HepG2 (cell line): ENCODE data around the gene ZBTB1. TPM values are rescaled to one million over a fixed set of nuclear protein-coding genes. Genes with fewer than 3 reads are reported as not detected.

ENCODE experiments used
- HINFP ChIP-seq: sonication (generic); formaldehyde crosslinking; IDR thresholded peaks from 2 replicates; pipeline ENCODE4 v1.4.0; 2020; ENCODE audit warnings: low read depth, mild to moderate bottlenecking, missing genetic modification reagents
- HMGXB4 ChIP-seq, 2 experiments: sonication (generic) in 1 of 2; formaldehyde crosslinking in 1 of 2; IDR thresholded peaks; 2 replicates each; pipeline versions ENCODE4 v1.4.0 to v1.6.1; 2018 to 2020; ENCODE audit warnings: missing genetic modification reagents in 2 of 2, borderline replicate concordance in 1 of 2, low read depth in 1 of 2, mild to moderate bottlenecking in 1 of 2, missing biosample characterization in 1 of 2
- HNF1B ChIP-seq: sonication (generic); formaldehyde crosslinking; IDR thresholded peaks from 2 replicates; pipeline ENCODE4 v1.5.1; 2020; ENCODE audit warnings: mild to moderate bottlenecking, moderate library complexity, missing genetic modification reagents
- HNRNPLL ChIP-seq: fragments of 200-400 bp; formaldehyde crosslinking; IDR thresholded peaks from 2 replicates; pipeline ENCODE4 v1.6.1; 2017; ENCODE audit warnings: mild to moderate bottlenecking, low read depth, low read length; ENCODE audit not compliant: poor library complexity, severe bottlenecking
- MTA3 ChIP-seq: sonication (generic); formaldehyde crosslinking; IDR thresholded peaks from 2 replicates; pipeline ENCODE4 v1.4.0; 2020; ENCODE audit warnings: missing genetic modification reagents
- NFE2 ChIP-seq: sonication (generic); formaldehyde crosslinking; IDR thresholded peaks from 2 replicates; pipeline ENCODE4 v1.4.0; 2020; ENCODE audit warnings: missing genetic modification reagents
- NFYB ChIP-seq: sonication (generic); formaldehyde crosslinking; IDR thresholded peaks from 2 replicates; pipeline ENCODE4 v1.4.0; 2020; ENCODE audit warnings: missing genetic modification reagents
- NR2F2 ChIP-seq: IDR thresholded peaks from 2 replicates; pipeline ENCODE4 v1.6.1; 2012; ENCODE audit warnings: low read depth, inconsistent platforms, borderline replicate concordance
- RORA ChIP-seq: sonication (generic); formaldehyde crosslinking; IDR thresholded peaks from 2 replicates; pipeline ENCODE4 v1.5.0; 2020; ENCODE audit warnings: mild to moderate bottlenecking, missing genetic modification reagents, moderate library complexity
- SP5 ChIP-seq: IDR thresholded peaks from 2 replicates; pipeline ENCODE4 v1.6.1; 2016; ENCODE audit warnings: low read depth, borderline replicate concordance
- SRSF4 ChIP-seq: fragments of 200-400 bp; formaldehyde crosslinking; IDR thresholded peaks from one replicate; pipeline ENCODE4 v1.6.1; 2018; ENCODE audit warnings: mild to moderate bottlenecking, low read depth, low read length, moderate library complexity; ENCODE audit not compliant: poor library complexity, severe bottlenecking
- TRIM22 ChIP-seq: fragments of 450-650 bp; IDR thresholded peaks from 2 replicates; pipeline ENCODE4 v1.6.1; 2017
- ZEB1 ChIP-seq: IDR thresholded peaks from 2 replicates; pipeline ENCODE4 v1.6.1; 2012; ENCODE audit warnings: mild to moderate bottlenecking, low read depth, inconsistent platforms; ENCODE audit not compliant: insufficient replicate concordance
- ZMAT5 ChIP-seq: sonication (generic); formaldehyde crosslinking; IDR thresholded peaks from 2 replicates; pipeline ENCODE4 v1.5.0; 2020; ENCODE audit warnings: mild to moderate bottlenecking, low read depth, missing genetic modification reagents, borderline replicate concordance
- ZNF121 ChIP-seq: sonication (generic); formaldehyde crosslinking; IDR thresholded peaks from 2 replicates; pipeline ENCODE4 v1.5.0; 2020; ENCODE audit warnings: mild to moderate bottlenecking, missing genetic modification reagents
- ZNF441 ChIP-seq: sonication (generic); formaldehyde crosslinking; IDR thresholded peaks from 2 replicates; pipeline ENCODE4 v1.7.0; 2021; ENCODE audit warnings: missing genetic modification reagents, borderline replicate concordance
- ZNF768 ChIP-seq: sonication (generic); formaldehyde crosslinking; IDR thresholded peaks from 2 replicates; pipeline ENCODE4 v1.4.0; 2020; ENCODE audit warnings: missing genetic modification reagents
- polyA plus RNA-seq, 8 experiments: library from polyadenylated mRNA; depleted of rRNA in 3 of 8; stranded (reverse) in 7 of 8; unstranded in 1 of 8; fragments of >200 nt; fragmentation: Illumina TruSeq in 4 of 8; extraction: Trizol in 4 of 8; gene quantifications; 2 replicates each; pipeline versions ENCODE4 v1.2.1 to v1.2.3, GENCODE V29; 2011 to 2016; ENCODE audit warnings: low read depth in 4 of 8, missing spikeins in 1 of 8, mixed read lengths in 1 of 8; ENCODE audit not compliant: insufficient read depth in 1 of 8
- total RNA-seq, 5 experiments: library from RNA; depleted of rRNA; stranded (reverse); fragments of >200 nt; fragmentation: Illumina TruSeq; extraction: Trizol; gene quantifications; 2 replicates each; pipeline ENCODE4 v1.2.3, GENCODE V29; 2016; ENCODE audit warnings: low read depth in 1 of 5

ZBTB1 gene
- total and polyA plus RNA-seq, 2 of the 13 experiments (the other 11 are each of a cell fraction or from before 2014, with no cell fraction given), result 18.8 to 22.6 TPM

GRCh38 chr14:64504897-64505794 is 576 bp downstream of the ZBTB1 start (continued):
- TF ChIP-seq ZMAT5 (CRISPR knock-in tag) (no peak), ZNF121 (CRISPR knock-in tag) (0 out of 2 replicates have a peak, but pooled peaks have one; percentile 3), ZNF768 (CRISPR knock-in tag) (peak; percentile 6), ZNF441 (CRISPR knock-in tag) (peak; percentile 5; the same call in 1 of the 2 replicates), NFYB (CRISPR knock-in tag) (peak; percentile 14; the same call in 1 of the 2 replicates), MTA3 (CRISPR knock-in tag) (no peak), HNRNPLL (peak; percentile 80), HNF1B (CRISPR knock-in tag) (0 out of 2 replicates have a peak, but pooled peaks have one; percentile 7), HMGXB4 (CRISPR knock-in tag; IDR thresholded peaks at IDR 0.05; ENCODE audit: borderline replicate concordance in 1 of 2, low read depth in 1 of 2) (peak in 1 of 2 experiments; percentile 18; a peak in 1 of 4 replicates), SRSF4 (peak; percentile 21), ZEB1 (no peak), RORA (no peak), SP5 (peak; percentile 67; the same call in 1 of the 2 replicates), HINFP (CRISPR knock-in tag) (peak; percentile 1; the same call in 1 of the 2 replicates), TRIM22 (no peak), NFE2 (no peak), NR2F2 (peak; percentile 15; the same call in 1 of the 2 replicates)
